Stimulated activated CD8-positive, alpha-beta memory T cell treated with anti-CD3 and anti-CD28 coated beads, Interleukin-4, amount 100 ng/mL, for 4 hours (primary cell): ENCODE measurements around the gene CEP55.
A peak's percentile ranks its signal among the peaks of the same experiment; 100 is the strongest.
"Not testable (repeated sequence)": the region's sequence is repeated elsewhere in the genome, so short reads cannot be mapped to it uniquely, and the experiment has no call there.

Experiments used
- DNase-seq, 2 donors: peaks; one replicate each; pipeline ENCODE4 v3.0.0-alpha.2; 2020; ENCODE audit warnings: low read depth in 2 of 2, low spot score in 1 of 2

Gene CEP55

DNA sequence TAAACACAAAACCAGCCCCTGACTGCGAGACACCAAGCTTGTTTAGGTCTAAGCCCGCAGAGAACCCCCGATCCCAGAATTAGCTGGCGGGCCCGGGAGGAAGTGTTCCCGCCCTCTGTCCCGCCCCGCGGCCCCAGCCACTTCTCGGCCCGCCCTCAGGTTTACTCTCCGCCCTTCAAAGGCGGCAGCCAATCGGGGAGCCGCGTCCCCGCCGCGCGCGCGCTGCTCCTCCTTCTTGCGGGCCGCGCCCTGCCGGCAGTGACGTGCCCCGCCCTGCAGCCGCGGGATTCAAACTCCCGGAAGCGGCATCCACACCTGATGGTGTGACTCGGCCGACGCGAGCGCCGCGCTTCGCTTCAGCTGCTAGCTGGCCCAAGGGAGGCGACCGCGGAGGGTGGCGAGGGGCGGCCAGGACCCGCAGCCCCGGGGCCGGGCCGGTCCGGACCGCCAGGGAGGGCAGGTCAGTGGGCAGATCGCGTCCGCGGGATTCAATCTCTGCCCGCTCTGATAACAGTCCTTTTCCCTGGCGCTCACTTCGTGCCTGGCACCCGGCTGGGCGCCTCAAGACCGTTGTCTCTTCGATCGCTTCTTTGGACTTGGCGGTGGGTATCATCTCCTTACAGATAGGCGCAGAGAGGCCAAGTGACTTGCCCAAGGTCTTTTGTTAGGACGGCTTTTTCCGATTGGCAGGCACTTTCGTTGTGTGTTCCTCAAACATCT, at the start of gene CEP55:
Gene CEP55, plus strand, starts transcription at position 291 of the 720 bp plus-strand sequence. CDS start 3,440 bp downstream, outside the sequence.
- peak; percentile 85 to 90 for DNase-seq

GRCh38 chr10:93447019-93447418, 49.4 kb upstream of the CEP55 start:
- no peak for DNase-seq

DNA sequence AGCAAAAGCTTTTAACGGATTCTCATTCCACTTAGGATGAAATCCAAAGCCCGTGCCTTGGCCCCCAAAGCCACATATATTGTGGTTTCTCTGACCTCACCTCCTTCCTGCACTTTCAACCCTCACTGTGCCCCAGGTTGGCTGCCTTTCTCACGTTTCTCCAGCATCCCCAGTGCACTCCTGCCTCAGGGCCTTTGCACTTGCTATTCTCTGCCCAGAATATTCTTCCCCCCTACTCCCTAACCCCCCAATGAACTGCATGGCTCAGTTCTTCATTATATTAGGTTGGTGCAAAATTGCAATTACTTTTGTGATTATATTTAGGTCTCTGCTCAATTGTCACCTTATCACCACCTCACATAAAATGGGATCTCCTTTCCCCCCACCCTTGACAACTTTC, 48.4 kb upstream of the CEP55 start:
- no peak for DNase-seq

GRCh38 chr10:93451244-93451947, 45.0 kb upstream of the CEP55 start:
- DNase-seq: no peak

- no peak for DNase-seq
Measured at GRCh38 chr10:93452143-93452542, 44.3 kb upstream of the CEP55 start.

DNA sequence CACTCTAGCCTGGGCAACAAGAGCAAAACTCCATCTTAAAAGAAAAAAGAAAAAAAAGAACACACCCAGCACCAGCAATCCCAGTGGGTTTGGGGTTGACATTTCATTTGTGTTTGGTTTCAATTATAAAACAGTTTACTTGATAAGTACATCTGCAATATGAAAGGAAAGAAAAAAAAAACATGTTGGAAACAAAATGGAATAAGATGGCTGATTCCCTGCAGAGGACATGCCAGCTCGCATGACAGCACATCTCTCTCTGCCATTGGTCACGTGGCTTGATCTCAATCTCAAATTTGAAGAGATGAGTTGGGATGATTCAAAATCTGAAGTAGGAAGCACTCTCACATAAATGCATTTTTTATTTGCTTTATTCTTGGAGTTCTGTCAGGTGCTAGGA, 42.3 kb upstream of the CEP55 start:
- DNase-seq: no peak

DNA sequence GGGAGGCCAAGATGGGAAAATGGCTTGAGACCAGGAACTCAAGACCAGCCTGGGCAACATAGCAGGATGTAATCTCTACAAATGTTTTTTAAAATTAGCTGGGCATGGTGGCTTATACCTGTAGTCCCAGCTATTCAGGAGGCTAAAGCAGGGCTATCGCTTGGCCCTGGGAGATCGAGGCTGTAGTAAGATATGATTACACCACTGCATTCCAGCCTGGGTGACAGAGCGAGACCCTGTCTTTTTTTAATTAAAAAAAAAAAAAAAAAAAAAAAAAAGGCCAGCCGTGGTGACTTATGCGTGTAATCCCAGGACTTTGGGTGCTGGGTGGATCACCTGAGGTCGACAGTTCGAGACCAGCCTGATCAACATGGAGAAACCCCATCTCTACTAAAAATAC, 41.7 kb upstream of the CEP55 start:
- no peak for DNase-seq

DNA sequence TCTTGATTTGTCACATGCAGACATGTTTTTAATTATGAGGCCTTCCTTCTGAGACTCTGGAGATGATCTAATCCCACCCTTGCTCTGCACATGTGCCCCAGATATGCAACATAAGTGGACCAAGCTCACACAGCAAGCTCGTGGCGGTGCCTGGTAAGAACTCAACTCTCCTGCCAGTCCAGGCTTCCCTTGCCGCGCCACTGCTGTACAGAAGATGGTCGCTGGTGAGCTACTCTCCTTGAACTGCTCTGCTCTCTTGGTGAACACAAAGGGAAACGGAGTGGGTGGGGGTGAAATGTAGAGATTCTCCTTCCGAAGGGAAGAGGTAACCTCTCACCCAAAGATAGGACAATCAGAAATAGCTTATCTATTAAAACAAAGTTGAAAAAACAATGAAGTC, 39.9 kb upstream of the CEP55 start:
- DNase-seq: no peak

- no peak for DNase-seq
Measured at GRCh38 chr10:93457511-93457910, 38.9 kb upstream of the CEP55 start.

DNA sequence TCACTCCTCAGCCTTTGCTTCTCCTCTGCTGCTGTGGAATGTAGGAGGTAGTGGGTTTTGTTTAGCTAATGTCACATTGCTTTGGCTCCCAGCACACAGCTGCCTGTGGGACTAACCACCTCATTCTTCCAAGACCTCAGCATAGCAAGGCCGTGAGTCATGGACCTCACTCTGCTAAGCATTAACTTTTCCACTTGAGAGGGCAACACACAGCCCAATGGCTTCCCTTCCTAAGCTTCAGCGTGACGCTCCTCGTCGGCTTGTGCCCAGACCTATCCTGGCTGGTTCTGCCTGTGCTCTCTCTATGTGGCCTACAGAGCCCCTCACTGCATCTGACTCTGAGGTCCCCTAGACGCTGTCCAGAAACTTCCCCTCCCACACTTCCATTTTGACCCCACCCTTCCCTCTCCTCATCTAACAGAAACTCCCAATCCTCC, 37.6 kb upstream of the CEP55 start:
- DNase-seq: no peak

DNA sequence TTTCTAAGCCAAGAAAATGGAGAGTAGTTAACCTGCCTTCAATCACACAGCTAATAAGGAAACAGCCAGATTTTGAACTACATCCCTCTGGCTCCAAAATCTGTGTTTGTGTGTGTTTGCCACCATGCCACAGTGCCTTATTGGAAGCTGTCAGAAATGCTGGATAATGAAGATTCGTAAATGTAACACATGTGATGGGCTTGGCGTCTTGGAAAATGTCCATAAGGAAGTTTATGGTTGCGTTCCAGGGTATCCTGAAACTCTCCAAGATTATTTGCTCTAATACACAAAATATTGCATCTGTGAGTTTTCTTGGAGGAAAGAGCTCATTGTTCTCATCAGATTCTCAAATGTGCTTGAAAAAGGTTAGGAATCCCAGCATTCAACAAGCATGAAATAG, 36.9 kb upstream of the CEP55 start:
- no peak for DNase-seq

DNA sequence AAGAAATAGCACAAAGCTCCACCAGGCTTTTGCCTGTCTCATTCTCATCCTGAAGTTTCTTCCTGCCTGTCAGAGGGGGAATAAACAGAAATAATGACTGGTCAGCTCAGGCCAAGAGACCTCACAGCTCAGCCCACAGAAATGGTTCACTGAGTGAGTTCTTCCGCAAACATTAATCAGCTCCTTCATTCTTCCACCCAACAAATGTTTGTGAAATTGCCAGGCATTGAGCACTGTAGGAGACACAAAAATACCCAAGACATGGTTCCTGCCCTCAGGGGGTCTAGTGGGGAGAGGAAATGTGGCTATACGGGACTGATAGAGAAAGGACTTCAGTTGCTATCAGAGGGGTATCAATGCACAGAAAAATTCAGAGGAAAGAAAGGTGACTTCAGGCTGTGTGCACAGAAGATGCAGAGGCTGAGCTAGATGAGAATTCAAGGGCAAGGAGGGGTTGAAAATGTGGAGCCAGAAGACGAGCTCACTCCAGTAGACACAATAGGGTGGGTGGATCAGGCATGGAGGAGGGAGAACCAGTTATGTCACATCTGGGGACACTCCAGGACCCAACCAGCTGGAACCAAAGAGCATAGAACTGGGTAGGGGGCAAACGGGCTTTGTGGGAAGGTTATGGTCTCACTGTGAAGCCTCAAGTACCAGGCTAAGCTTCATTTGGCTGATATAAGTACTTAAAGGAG, 35.2 kb upstream of the CEP55 start:
- no peak for DNase-seq

DNA sequence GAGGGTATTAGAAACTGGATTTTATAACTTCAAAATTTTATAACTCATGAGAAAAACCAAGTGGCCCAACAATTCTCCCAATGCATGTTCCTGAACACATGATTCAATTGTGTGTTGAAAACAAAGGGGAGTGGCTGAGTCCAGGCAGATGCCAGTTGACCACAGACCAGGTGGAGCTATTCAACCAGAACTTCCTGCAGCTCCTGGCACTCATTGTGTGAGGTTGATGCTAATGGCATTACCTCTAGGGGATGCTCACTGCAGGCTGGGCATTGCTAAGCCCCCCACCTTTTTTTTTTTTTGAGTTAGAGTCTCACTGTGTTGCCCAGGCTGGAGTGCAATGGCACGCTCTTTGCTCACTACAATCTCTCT, 34.6 kb upstream of the CEP55 start:
- no peak for DNase-seq

- DNase-seq: no peak
Measured at GRCh38 chr10:93462371-93462770, 34.0 kb upstream of the CEP55 start.

GRCh38 chr10:93462881-93463280, 33.5 kb upstream of the CEP55 start:
- no peak for DNase-seq

- no peak for DNase-seq
Measured at GRCh38 chr10:93463723-93464476, 32.5 kb upstream of the CEP55 start.

DNA sequence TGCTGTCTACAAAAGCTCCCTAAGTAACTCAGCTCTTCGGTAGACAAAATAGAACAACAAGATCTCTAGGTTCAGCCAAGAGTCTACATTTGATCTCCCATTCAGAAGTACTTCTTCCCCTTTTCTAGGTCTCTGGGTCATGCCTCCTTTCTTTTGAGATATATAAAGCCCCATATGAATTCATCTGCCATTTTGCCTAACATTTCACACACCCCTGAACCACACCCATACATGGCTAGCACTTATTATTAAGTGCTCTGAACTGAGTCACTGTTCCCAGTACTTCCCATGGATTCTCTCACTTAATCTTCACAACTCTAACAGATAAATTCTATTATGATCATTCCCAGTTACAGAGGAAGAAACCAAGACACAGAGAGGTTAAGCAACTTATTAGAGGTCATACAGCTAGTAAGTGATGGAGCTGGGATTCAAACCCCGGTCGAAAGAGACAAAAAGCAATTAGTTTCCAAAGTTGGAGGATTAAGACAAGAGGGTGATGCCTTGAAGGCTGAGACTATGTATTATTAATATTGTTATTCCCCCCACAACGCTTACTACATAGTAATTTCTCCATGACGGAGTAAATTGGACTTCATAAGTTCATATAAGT, 31.5 kb upstream of the CEP55 start:
- DNase-seq: no peak

DNA sequence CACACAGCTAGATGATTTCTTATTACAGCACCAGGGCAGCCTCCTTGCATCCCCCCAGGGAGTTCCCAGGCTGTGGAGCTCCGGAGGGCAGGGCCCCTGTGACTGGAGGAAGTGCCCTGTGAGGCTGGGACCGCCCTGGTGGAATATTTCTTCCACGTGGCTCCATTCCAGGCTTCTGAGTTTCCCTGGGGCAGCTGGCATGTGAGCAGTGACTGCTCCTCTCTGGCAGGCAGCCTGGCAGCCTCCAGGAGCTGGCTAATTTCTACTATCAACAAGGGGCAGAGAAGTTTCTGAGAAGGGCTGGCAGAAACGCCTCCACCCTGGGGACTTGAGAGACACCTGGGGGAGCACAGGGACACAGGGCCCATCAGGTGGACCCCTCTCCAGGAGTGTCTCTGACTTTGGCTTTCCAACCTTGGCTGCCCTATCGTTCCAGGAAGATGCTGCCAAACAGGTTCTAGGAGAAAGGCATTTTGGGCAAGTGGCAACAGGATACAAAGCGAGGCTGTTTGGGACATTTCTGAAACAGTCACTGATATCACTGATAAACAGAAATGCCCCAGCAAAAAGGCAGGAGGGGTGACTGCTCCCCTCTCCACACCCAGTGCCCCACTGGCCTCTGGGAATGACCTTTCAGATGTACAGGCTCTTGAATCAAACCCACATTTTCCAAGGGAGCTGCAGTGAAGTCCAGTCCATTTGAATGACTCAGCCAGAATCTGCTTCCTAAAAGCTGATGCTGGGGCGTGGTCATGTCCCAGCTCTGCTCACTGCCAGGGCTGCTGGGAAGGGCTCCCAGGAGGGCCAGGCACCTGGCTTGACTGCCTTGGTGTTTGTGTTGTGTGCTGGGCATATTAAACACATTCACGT, 30.4 kb upstream of the CEP55 start:
- DNase-seq: no peak

DNA sequence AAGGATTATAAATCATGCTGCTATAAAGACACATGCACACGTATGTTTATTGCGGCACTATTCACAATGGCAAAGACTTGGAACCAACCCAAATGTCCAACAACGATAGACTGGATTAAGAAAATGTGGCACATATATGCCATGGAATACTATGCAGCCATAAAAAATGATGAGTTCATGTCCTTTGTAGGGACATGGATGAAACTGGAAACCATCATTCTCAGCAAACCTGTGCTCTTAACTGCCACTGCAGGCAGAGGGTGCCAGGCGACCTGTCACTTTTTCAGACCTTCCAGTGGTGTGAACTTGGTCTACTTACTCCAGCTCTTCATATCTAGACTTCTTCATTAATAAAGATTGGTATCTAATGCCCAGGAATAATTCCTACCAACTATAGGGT, 28.8 kb upstream of the CEP55 start:
- DNase-seq: not testable (repeated sequence)
